Mesendoderm (in vitro differentiated cells): ENCODE results near the gene BABAM2.

Experiments used
- DNase-seq: peaks from one replicate; pipeline ENCODE4 v3.0.0; 2013
- H2AK5ac ChIP-seq: 2 replicates; pipeline ENCODE4 v1.6.1; 2013; ENCODE audit warnings: low read length, inconsistent platforms
- H2BK120ac ChIP-seq: 2 replicates; pipeline ENCODE4 v1.6.1; 2013; ENCODE audit warnings: low read depth, mild to moderate bottlenecking, low read length, moderate library complexity, mixed read lengths
- H2BK15ac ChIP-seq: replicated peaks from 2 replicates; pipeline ENCODE4 v1.6.1; 2013; ENCODE audit warnings: low read depth, mild to moderate bottlenecking, moderate library complexity
- H2BK5ac ChIP-seq: 2 replicates; pipeline ENCODE4 v1.6.1; 2013; ENCODE audit warnings: low read length, inconsistent platforms
- H3K18ac ChIP-seq: 2 replicates; pipeline ENCODE4 v1.6.1; 2013; ENCODE audit warnings: mild to moderate bottlenecking, low read length, mixed read lengths
- H3K23ac ChIP-seq: one replicate; pipeline ENCODE4 v1.6.1; 2013; ENCODE audit warnings: low read length
- H3K27ac ChIP-seq: 2 replicates; pipeline ENCODE4 v1.5.1; 2013; ENCODE audit warnings: low read depth, mild to moderate bottlenecking, inconsistent platforms, low read length, moderate library complexity
- H3K27me3 ChIP-seq: 2 replicates; pipeline ENCODE4 v1.6.1; 2013; ENCODE audit warnings: low read length, control low read depth, mild to moderate bottlenecking, inconsistent platforms; ENCODE audit not compliant: insufficient read depth, poor library complexity
- H3K36me3 ChIP-seq: 2 replicates; pipeline ENCODE4 v1.6.1; 2013; ENCODE audit warnings: low read length, inconsistent platforms; ENCODE audit not compliant: control insufficient read depth, insufficient read depth
- H3K4ac ChIP-seq: one replicate; pipeline ENCODE4 v1.6.1; 2013; ENCODE audit warnings: low read depth, mild to moderate bottlenecking, low read length, moderate library complexity
- H3K4me1 ChIP-seq: 2 replicates; pipeline ENCODE4 v1.6.1; 2013; ENCODE audit warnings: low read depth, low read length, inconsistent platforms; ENCODE audit not compliant: control insufficient read depth
- H3K4me2 ChIP-seq: 2 replicates; pipeline ENCODE4 v1.6.1; 2013; ENCODE audit warnings: low read length
- H3K4me3 ChIP-seq: 2 replicates; pipeline ENCODE4 v1.5.1; 2013; ENCODE audit warnings: mild to moderate bottlenecking, low read length
- H3K56ac ChIP-seq: one replicate; pipeline ENCODE4 v1.6.1; 2013; ENCODE audit warnings: low read length
- H3K79me1 ChIP-seq: 2 replicates; pipeline ENCODE4 v1.6.1; 2013; ENCODE audit warnings: low read length, inconsistent platforms
- H3K79me2 ChIP-seq: 2 replicates; pipeline ENCODE4 v1.6.1; 2013; ENCODE audit warnings: mild to moderate bottlenecking, low read length; ENCODE audit not compliant: control insufficient read depth, insufficient read depth
- H3K9ac ChIP-seq: 2 replicates; pipeline ENCODE4 v1.6.1; 2013; ENCODE audit warnings: low read length, inconsistent platforms
- H4K5ac ChIP-seq: one replicate; pipeline ENCODE4 v1.6.1; 2013; ENCODE audit warnings: low read length
- H4K8ac ChIP-seq: one replicate; pipeline ENCODE4 v1.6.1; 2013; ENCODE audit warnings: low read depth, mild to moderate bottlenecking, control low read depth, low read length, moderate library complexity
- WGBS: extraction: QIAGEN DNeasy Blood & Tissue Kit; methylation state at CpG from one replicate; pipeline ENCODE4 v1.1.7; 2013; ENCODE audit warnings: low lambda C conversion rate, missing lambda C conversion rate; ENCODE audit not compliant: insufficient coverage; ENCODE audit errors: extremely low coverage; 5-methylcytosine and 5-hydroxymethylcytosine counted together

BABAM2 gene

DNA sequence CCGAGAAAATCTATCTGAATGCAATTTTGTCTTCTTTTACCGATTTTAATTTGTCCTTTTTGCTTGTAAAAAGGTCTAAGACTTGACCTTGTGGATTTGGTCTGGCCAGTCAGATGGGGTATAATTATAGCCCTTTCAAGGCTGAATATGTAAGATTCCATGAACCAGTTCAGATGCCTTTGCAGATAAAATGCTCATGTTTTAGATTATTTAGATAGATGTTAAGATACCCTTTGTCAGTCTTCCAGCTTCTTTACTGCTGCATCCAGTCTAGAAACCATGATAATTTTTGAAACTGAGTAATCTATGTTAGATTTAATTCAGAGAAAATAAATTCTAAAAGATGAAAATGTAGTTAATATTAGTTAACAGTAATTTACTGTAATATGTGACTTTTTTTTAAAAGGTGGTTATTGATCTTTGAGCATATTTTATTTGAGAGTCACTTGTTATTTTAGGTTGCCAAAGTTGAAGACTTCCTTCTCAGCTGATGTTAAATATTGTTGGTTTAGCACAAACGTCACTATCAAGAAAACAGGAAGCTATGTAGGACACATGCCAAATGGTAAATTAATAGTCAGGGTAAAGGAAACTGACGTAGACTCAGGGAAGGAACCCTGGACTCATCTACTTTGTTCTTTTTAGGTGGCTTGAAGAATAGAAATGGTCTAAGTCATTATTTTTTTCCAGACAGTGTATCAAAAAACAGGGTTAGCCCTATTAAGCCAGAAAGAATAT lies 29.8 kb downstream of the BABAM2 start:
- WGBS, result no CpG with 5 or more reads among the region's 4 CpGs
- no peak overlapping the region for H3K9ac ChIP-seq
- H3K18ac ChIP-seq, result no peak overlapping the region
- H2BK15ac ChIP-seq, result no peak overlapping the region
- H2BK5ac ChIP-seq, result no peak overlapping the region
- H3K4ac ChIP-seq, result no peak overlapping the region
- H4K5ac ChIP-seq, result no peak overlapping the region
- no peaks in the 10 kb centered on the region for H3K79me1 ChIP-seq
- H3K36me3 ChIP-seq, result no peaks in the 10 kb centered on the region
- H4K8ac ChIP-seq, result no peak overlapping the region
- no peak overlapping the region for H2BK120ac ChIP-seq
- H3K4me1 ChIP-seq, result no peaks in the 10 kb centered on the region
- no peaks in the 10 kb centered on the region for H3K79me2 ChIP-seq
- no peaks in the 10 kb centered on the region for H3K27me3 ChIP-seq
- no peak for DNase-seq
- H2AK5ac ChIP-seq, result no peak overlapping the region
- no peak overlapping the region for H3K4me3 ChIP-seq
- no peak overlapping the region for H3K4me2 ChIP-seq
- no peak overlapping the region for H3K56ac ChIP-seq
- no peak overlapping the region for H3K23ac ChIP-seq
- H3K27ac ChIP-seq, result no peak overlapping the region

DNA sequence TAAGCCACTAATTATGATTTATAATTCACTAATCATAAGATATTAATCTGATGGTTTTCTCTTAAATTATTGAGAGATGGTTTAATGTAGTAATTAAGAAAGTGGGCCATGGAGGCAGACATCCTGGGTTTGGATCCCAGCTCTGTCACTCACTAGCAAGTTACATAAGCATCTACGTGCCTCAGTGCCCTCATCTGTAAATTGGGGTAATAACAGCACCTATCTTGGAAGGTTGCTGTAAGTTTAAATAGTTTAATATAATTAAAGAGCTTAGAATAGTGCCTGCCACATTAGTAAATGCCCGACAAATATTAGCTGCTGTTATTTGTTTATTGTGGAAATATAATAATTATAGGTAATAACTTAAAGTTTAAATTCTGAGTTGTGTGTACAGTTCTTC lies 30.9 kb downstream of the BABAM2 start:
- H3K27ac ChIP-seq, result no peak overlapping the region
- no peak for DNase-seq
- no peak overlapping the region for H4K5ac ChIP-seq
- no peak overlapping the region for H4K8ac ChIP-seq
- no peaks in the 10 kb centered on the region for H3K79me2 ChIP-seq
- no peak overlapping the region for H3K56ac ChIP-seq
- H2BK5ac ChIP-seq, result no peak overlapping the region
- no peaks in the 10 kb centered on the region for H3K36me3 ChIP-seq
- no peak overlapping the region for H2BK15ac ChIP-seq
- H3K27me3 ChIP-seq, result no peaks in the 10 kb centered on the region
- no peaks in the 10 kb centered on the region for H3K79me1 ChIP-seq
- H3K9ac ChIP-seq, result no peak overlapping the region
- no peak overlapping the region for H3K4me3 ChIP-seq
- H2AK5ac ChIP-seq, result no peak overlapping the region
- no peak overlapping the region for H2BK120ac ChIP-seq
- H3K18ac ChIP-seq, result no peak overlapping the region
- no peak overlapping the region for H3K4me2 ChIP-seq
- no CpG with 5 or more reads among the region's 2 CpGs for WGBS
- H3K23ac ChIP-seq, result no peak overlapping the region
- no peak overlapping the region for H3K4ac ChIP-seq
- H3K4me1 ChIP-seq, result no peaks in the 10 kb centered on the region

GRCh38 chr2:27921880-27922547 lies 31.5 kb downstream of the BABAM2 start:
- Histone ChIP-seq H2BK120ac (no peak overlapping the region), H3K36me3 (no peaks in the 10 kb centered on the region), H3K4me2 (no peak overlapping the region), H3K4me3 (no peak overlapping the region), H3K9ac (no peak overlapping the region), H3K23ac (no peak overlapping the region), H2BK15ac (no peak overlapping the region), H3K4ac (no peak overlapping the region), H3K27ac (no peak overlapping the region), H3K4me1 (no peaks in the 10 kb centered on the region), H2BK5ac (no peak overlapping the region), H3K79me2 (no peaks in the 10 kb centered on the region), H4K8ac (no peak overlapping the region), H3K79me1 (no peaks in the 10 kb centered on the region), H4K5ac (no peak overlapping the region), H3K18ac (no peak overlapping the region), H2AK5ac (no peak overlapping the region), H3K56ac (no peak overlapping the region), H3K27me3 (no peaks in the 10 kb centered on the region)
- DNase-seq, result no peak
- no CpG with 5 or more reads among the region's 6 CpGs for WGBS

DNA sequence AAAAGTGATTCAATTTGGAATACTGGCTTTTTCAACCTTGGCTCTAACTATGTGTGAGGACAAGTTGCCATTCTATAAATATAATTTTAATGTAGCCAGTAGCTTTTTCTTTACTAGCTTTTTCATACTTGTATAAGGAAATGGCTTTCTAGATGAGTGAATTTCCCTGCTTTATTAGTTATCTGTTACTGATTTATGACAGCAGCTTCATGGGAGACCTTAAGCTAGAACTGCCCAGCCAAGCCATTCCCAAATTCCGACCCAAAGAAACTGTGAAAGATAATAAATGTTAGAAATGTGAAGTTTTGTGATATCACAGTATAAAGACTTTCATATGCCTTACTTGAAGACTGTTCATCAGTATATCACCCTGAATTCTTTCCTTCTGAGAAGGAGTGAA lies 32.3 kb downstream of the BABAM2 start:
- Histone ChIP-seq H4K5ac (no peak overlapping the region), H2BK15ac (no peak overlapping the region), H4K8ac (no peak overlapping the region), H3K79me2 (no peaks in the 10 kb centered on the region), H3K27me3 (no peaks in the 10 kb centered on the region), H3K18ac (no peak overlapping the region), H2AK5ac (no peak overlapping the region), H3K4me1 (no peaks in the 10 kb centered on the region), H3K4me2 (no peak overlapping the region), H3K4me3 (no peak overlapping the region), H3K79me1 (no peaks in the 10 kb centered on the region), H3K23ac (no peak overlapping the region), H2BK5ac (no peak overlapping the region), H3K9ac (no peak overlapping the region), H3K56ac (no peak overlapping the region), H3K27ac (no peak overlapping the region), H2BK120ac (no peak overlapping the region), H3K4ac (no peak overlapping the region), H3K36me3 (no peaks in the 10 kb centered on the region)
- WGBS, result no CpG with 5 or more reads among the region's 1 CpG
- DNase-seq, result no peak

DNA sequence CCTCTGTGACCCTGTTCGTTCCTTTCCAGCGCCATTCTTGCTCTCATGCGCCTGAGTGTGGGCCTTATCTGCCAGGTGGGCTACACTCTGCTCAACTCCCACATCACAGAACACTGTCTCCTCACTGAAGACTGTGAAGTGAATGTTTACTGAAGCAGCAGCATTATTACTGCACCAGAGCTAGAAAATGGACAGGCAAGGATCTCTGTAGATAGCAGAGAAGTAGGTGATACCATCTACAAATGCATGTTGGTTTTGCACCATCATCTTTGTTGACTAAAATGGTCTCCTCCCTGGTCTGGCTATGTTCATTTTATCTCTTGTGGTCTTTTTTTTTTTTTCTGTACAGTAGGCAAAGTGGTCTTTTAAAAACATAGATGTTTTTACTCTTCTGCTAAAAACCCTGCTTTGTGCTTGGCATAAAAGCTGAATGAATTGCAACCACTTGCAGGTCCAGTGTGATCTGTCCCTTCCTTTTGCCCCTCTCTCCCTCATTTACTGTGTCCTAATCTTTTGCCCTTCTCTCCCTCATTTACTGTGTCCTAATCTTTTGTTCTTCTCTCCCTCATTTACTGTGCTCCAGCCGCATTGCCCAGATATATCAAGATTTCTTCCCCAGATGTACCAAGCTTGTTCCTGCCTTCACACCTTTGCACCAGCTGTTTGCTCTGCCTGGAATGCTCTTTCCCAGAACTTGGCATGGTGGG lies 35.4 kb downstream of the BABAM2 start:
- DNase-seq, result no peak
- H3K4me1 ChIP-seq, result no peaks in the 10 kb centered on the region
- no peak overlapping the region for H3K4ac ChIP-seq
- no peak overlapping the region for H4K8ac ChIP-seq
- no peak overlapping the region for H2AK5ac ChIP-seq
- H2BK15ac ChIP-seq, result no peak overlapping the region
- no peak overlapping the region for H3K4me2 ChIP-seq
- H2BK120ac ChIP-seq, result no peak overlapping the region
- H3K56ac ChIP-seq, result no peak overlapping the region
- H3K36me3 ChIP-seq, result no peaks in the 10 kb centered on the region
- no peak overlapping the region for H2BK5ac ChIP-seq
- H3K79me1 ChIP-seq, result no peaks in the 10 kb centered on the region
- H4K5ac ChIP-seq, result no peak overlapping the region
- no peaks in the 10 kb centered on the region for H3K79me2 ChIP-seq
- no CpG with 5 or more reads among the region's 4 CpGs for WGBS
- no peak overlapping the region for H3K9ac ChIP-seq
- no peak overlapping the region for H3K18ac ChIP-seq
- H3K23ac ChIP-seq, result no peak overlapping the region
- H3K27me3 ChIP-seq, result no peaks in the 10 kb centered on the region
- H3K27ac ChIP-seq, result no peak overlapping the region
- H3K4me3 ChIP-seq, result no peak overlapping the region
